GM12878 (cell line): ENCODE data around the gene CCDC12. TPM values are rescaled to one million over a fixed set of nuclear protein-coding genes. Genes with fewer than 3 reads are reported as not detected.

Experiments used
- ATAC-seq: fragments of 200-7000 bp; cut with Tn5 transposase; 3 replicates; pipeline ENCODE4 v1.9.1; 2020; ENCODE audit warnings: mild to moderate bottlenecking, moderate library complexity
- BruUV-seq: library from RNA; stranded (reverse); fragments of 400-500 nt; replicated peaks from 2 replicates; lab custom pipeline; 2021; lab: Mats Ljungman, UMichigan
- CTCF ChIA-PET: fragments of 300-600 bp; sonication (Branson Sonifier 250); formaldehyde crosslinking; extraction: SDS; loops from one replicate; lab custom pipeline; 2021; ENCODE audit warnings: inconsistent platforms; lab: Yijun Ruan, JAX
- POLR2A ChIA-PET: fragments of 350-600 bp; formaldehyde crosslinking; extraction: SDS; loops from one replicate; lab custom pipeline; 2021; ENCODE audit warnings: inconsistent platforms; lab: Charles Lee
- RAD21 ChIA-PET: fragments of 300-600 bp; sonication (Branson Sonifier 250); formaldehyde crosslinking; loops from one replicate; lab custom pipeline; 2023; ENCODE audit warnings: antibody characterized with exemption; ENCODE audit not compliant: unreplicated experiment; lab: Charles Lee
- SMC1A ChIA-PET: fragments of 300-600 bp; sonication (Branson Sonifier 250); formaldehyde crosslinking; loops from one replicate; lab custom pipeline; 2023; ENCODE audit not compliant: unreplicated experiment, uncharacterized antibody; lab: Charles Lee
- DNase-seq: peaks from one replicate; pipeline ENCODE4 v3.0.0-alpha.2; 2011; ENCODE audit warnings: low read depth, low spot score
- FAIRE-seq: peaks from 3 replicates; lab custom pipeline; 2011; peaks lifted over from hg19 to GRCh38; lab: Jason Lieb, UNC
- H2AFZ ChIP-seq: 2 replicates; pipeline ENCODE4 v1.6.0; 2011; ENCODE audit warnings: low read depth, low read length, control low read depth; ENCODE audit not compliant: control insufficient read depth
- H3K27ac ChIP-seq: 2 replicates; pipeline ENCODE4 v1.5.1; 2011; ENCODE audit warnings: control low read depth; ENCODE audit not compliant: control insufficient read depth, insufficient read depth
- H3K27me3 ChIP-seq, 2 experiments: replicated peaks in 1 of 2; 2 replicates each; pipeline versions ENCODE4 v1.6.0 to v1.6.1; 2011; ENCODE audit warnings: low read length in 1 of 2; ENCODE audit not compliant: control insufficient read depth in 2 of 2, insufficient read depth in 2 of 2
- H3K36me3 ChIP-seq, 2 experiments: 2 replicates each; pipeline ENCODE4 v1.5.1; 2011; ENCODE audit warnings: low read length in 1 of 2; ENCODE audit not compliant: control insufficient read depth in 2 of 2, insufficient read depth in 2 of 2
- H3K4me1 ChIP-seq: 2 replicates; pipeline ENCODE4 v1.6.1; 2011; ENCODE audit warnings: mild to moderate bottlenecking, low read length, moderate library complexity, mixed read lengths; ENCODE audit not compliant: control insufficient read depth, insufficient read depth
- H3K4me2 ChIP-seq: 2 replicates; pipeline ENCODE4 v1.6.0; 2011; ENCODE audit warnings: control low read depth; ENCODE audit not compliant: control insufficient read depth, insufficient read depth
- H3K4me3 ChIP-seq: fragments of 200-600 bp; sonication (generic); 2 replicates; pipeline ENCODE4 v1.5.1; 2016
- H3K79me2 ChIP-seq: 2 replicates; pipeline ENCODE4 v1.6.0; 2011; ENCODE audit warnings: low read length; ENCODE audit not compliant: control insufficient read depth, insufficient read depth
- H3K9ac ChIP-seq: 2 replicates; pipeline ENCODE4 v1.8.0; 2011; ENCODE audit warnings: low read length, control low read depth, mixed read lengths; ENCODE audit not compliant: control insufficient read depth, insufficient read depth
- H3K9me3 ChIP-seq: replicated peaks from 3 replicates; pipeline ENCODE4 v1.5.1; 2011; ENCODE audit warnings: mild to moderate bottlenecking, low read length; ENCODE audit not compliant: control insufficient read depth, insufficient read depth
- H4K20me1 ChIP-seq: 2 replicates; pipeline ENCODE4 v1.6.0; 2011; ENCODE audit not compliant: control insufficient read depth, insufficient read depth
- EED ChIP-seq: sonication (generic); IDR thresholded peaks from 2 replicates; pipeline ENCODE4 v1.6.1; 2016; ENCODE audit warnings: antibody characterized with exemption, low read depth
- HDAC6 ChIP-seq: fragments of 200-600 bp; sonication (generic); IDR thresholded peaks from one replicate; pipeline ENCODE4 v1.8.0; 2017; ENCODE audit warnings: antibody characterized with exemption; ENCODE audit not compliant: unreplicated experiment
- MEF2A ChIP-seq: IDR thresholded peaks from 2 replicates; pipeline ENCODE4 v1.6.1; 2011; ENCODE audit warnings: low read depth, mild to moderate bottlenecking, low read length, moderate library complexity; ENCODE audit not compliant: insufficient read depth
- MYB ChIP-seq: fragments of 150-350 bp; IDR thresholded peaks from 2 replicates; pipeline ENCODE4 v1.6.1; 2014; ENCODE audit warnings: mild to moderate bottlenecking, low read depth, low read length, borderline replicate concordance
- NR2C1 ChIP-seq: fragments of 450-650 bp; IDR thresholded peaks from 2 replicates; pipeline ENCODE4 v1.6.1; 2017; ENCODE audit warnings: antibody characterized with exemption, mild to moderate bottlenecking, moderate library complexity
- NR2C2 ChIP-seq: IDR thresholded peaks from 2 replicates; pipeline ENCODE4 v1.6.1; 2011; ENCODE audit warnings: borderline replicate concordance, low read depth; ENCODE audit not compliant: control insufficient read depth, insufficient read length
- PRDM15 ChIP-seq: fragments of 450-650 bp; formaldehyde crosslinking; IDR thresholded peaks from 2 replicates; pipeline ENCODE4 v1.4.0; 2020; ENCODE audit warnings: mild to moderate bottlenecking, moderate library complexity
- RAD21 ChIP-seq: IDR thresholded peaks from 2 replicates; pipeline ENCODE4 v1.6.1; 2011; ENCODE audit warnings: mild to moderate bottlenecking, low read depth, low read length, moderate library complexity; ENCODE audit not compliant: insufficient read depth
- RB1 ChIP-seq: fragments of 450-650 bp; formaldehyde crosslinking; IDR thresholded peaks from 2 replicates; pipeline ENCODE4 v1.6.1; 2017; ENCODE audit warnings: mild to moderate bottlenecking, borderline replicate concordance
- STAT1 ChIP-seq: fragments of 450-650 bp; conservative IDR thresholded peaks from 2 replicates; pipeline ENCODE4 v1.6.1; 2014; ENCODE audit warnings: antibody characterized with exemption, mild to moderate bottlenecking
- TARDBP ChIP-seq: IDR thresholded peaks from 2 replicates; pipeline ENCODE4 v1.6.1; 2016; ENCODE audit warnings: borderline replicate concordance
- ZBTB4 ChIP-seq: fragments of 450-650 bp; formaldehyde crosslinking; IDR thresholded peaks from 2 replicates; pipeline ENCODE4 v1.4.0; 2022; ENCODE audit warnings: mild to moderate bottlenecking, moderate library complexity
- ZNF217 ChIP-seq: fragments of 450-650 bp; IDR thresholded peaks from 2 replicates; pipeline ENCODE4 v1.6.1; 2017; ENCODE audit warnings: antibody characterized with exemption, mild to moderate bottlenecking
- ZNF687 ChIP-seq: fragments of 450-650 bp; IDR thresholded peaks from 2 replicates; pipeline ENCODE4 v1.6.1; 2017; ENCODE audit warnings: mild to moderate bottlenecking, moderate library complexity
- WGBS: methylation state at CpG from one replicate; pipeline ENCODE4 v1.1.6; 2016; ENCODE audit warnings: low lambda C conversion rate; ENCODE audit not compliant: insufficient replicate concordance, insufficient coverage; ENCODE audit errors: missing lambda C conversion rate; 5-methylcytosine and 5-hydroxymethylcytosine counted together
- in situ Hi-C: fragments of 300-500 bp; cut with MboI; formaldehyde crosslinking; loops from 9 replicates; pipeline ENCODE4 v1.14.3; 2018; ENCODE audit warnings: mixed read lengths
- intact Hi-C: fragments of 100-400 bp; cut with micrococcal nuclease; formaldehyde crosslinking; loops from one replicate; pipeline ENCODE4 v1.14.2; 2022; ENCODE audit not compliant: unreplicated experiment
- polyA plus RNA-seq, 11 experiments: library from polyadenylated mRNA; depleted of rRNA in 4 of 11; unstranded in 6 of 11; stranded (reverse) in 5 of 11; fragments of >200 nt; fragmentation: Nextera tagmentation in 4 of 11; fragmentation: Illumina TruSeq in 1 of 11; extraction: Ambion mirVana in 4 of 11; extraction: Trizol in 1 of 11; gene quantifications; 1 replicate in 1 of 11; 2 replicates in 10 of 11; pipeline versions ENCODE4 v1.2.1 to v1.2.3, GENCODE V29; 2011 to 2016; ENCODE audit warnings: inconsistent platforms in 2 of 11, missing spikeins in 2 of 11, low read depth in 1 of 11
- total RNA-seq, 4 experiments: library from RNA; depleted of rRNA in 3 of 4; stranded (reverse); fragments of >200 nt in 3 of 4; fragmentation: Illumina TruSeq in 1 of 4; extraction: Trizol in 1 of 4; gene quantifications; 2 replicates each; pipeline versions ENCODE4 v1.2.1 to v1.2.3, GENCODE V29; 2013 to 2021

The CCDC12 gene
- total and polyA plus RNA-seq, 10 of the 15 experiments (the other 5 are each of a cell fraction or from before 2014, with no cell fraction given) = 9.2 to 91.4 (median 61.3) TPM

- Histone ChIP-seq H3K36me3 (peaks cover 7 to 24% of the 10 kb centered on the region in 2 experiments), H3K4me1 (peaks cover 5% of the 10 kb centered on the region; the same call in 1 of the 2 replicates), H3K9ac (no peak overlapping the region), H3K9me3 (no peaks in the 10 kb centered on the region), H3K79me2 (no peaks in the 10 kb centered on the region), H4K20me1 (no peaks in the 10 kb centered on the region), H3K27ac (no peak overlapping the region), H2AFZ (no peak overlapping the region), H3K4me2 (no peak overlapping the region), H3K4me3 (no peak overlapping the region), H3K27me3 (no peaks in the 10 kb centered on the region)
- CTCF ChIA-PET = no interaction called here
- SMC1A ChIA-PET = interaction anchor here (1.5 kb wide), 1 partner anchor 8 kb away, joined by 4 read pairs; no protein-coding TSS in a partner anchor
- POLR2A ChIA-PET = no interaction called here
- in situ Hi-C loops (no loop called here), intact Hi-C loops (loop anchor here (10.0 kb wide), 1 partner anchor 307 kb away; the partner anchor contains the start of gene TMIE)
- 49% methylated on average over 6 of the region's 6 CpGs for WGBS
- BruUV-seq = no TSS peak
- FAIRE-seq = no peak
- no peak for ATAC-seq
- RAD21 ChIA-PET = interaction anchor here (1.4 kb wide), 1 partner anchor 86 kb away, joined by 3 read pairs; no protein-coding TSS in a partner anchor
- no peak for DNase-seq
- TF ChIP-seq RB1 (no peak), MEF2A (no peak), RAD21 (no peak), ZBTB4 (CRISPR knock-in tag) (no peak), EED (no peak), PRDM15 (CRISPR knock-in tag) (no peak), ZNF687 (no peak), MYB (no peak), ZNF217 (no peak), HDAC6 (no peak), NR2C1 (no peak), TARDBP (no peak), STAT1 (no peak), NR2C2 (no peak)
Observed at GRCh38 chr3:47011371-47011770, 34.8 kb upstream of the CCDC12 start.
